ENCODE measurements around the gene PRXL2C.

Gene PRXL2C

GRCh38 chr9:96605328-96605727 lies 49.8 kb downstream of the PRXL2C start:
- Histone ChIP-seq H2BK5ac (ENCODE audit: low read length) (no peak overlapping the region), H4K8ac (ENCODE audit: low read depth, low read length) (no peak overlapping the region), H4K5ac (ENCODE audit: low read length) (no peak overlapping the region), H3K18ac (ENCODE audit: low read length) (no peak overlapping the region), H3K27me3 (ENCODE audit: insufficient read depth, low read length, poor library complexity) (no peaks in the 10 kb centered on the region), H3K79me1 (ENCODE audit: low read length) (peaks cover 13% of the 10 kb centered on the region), H3K4me2 (ENCODE audit: low read length) (no peak overlapping the region), H3K56ac (ENCODE audit: low read length) (no peak overlapping the region), H2BK120ac (ENCODE audit: low read depth, low read length) (no peak overlapping the region), H2BK15ac (replicated peaks; ENCODE audit: low read depth) (no peak overlapping the region), H3K36me3 (ENCODE audit: control insufficient read depth, insufficient read depth, low read length) (no peaks in the 10 kb centered on the region), H3K4me1 (ENCODE audit: control insufficient read depth, low read depth, low read length) (no peaks in the 10 kb centered on the region), H3K79me2 (ENCODE audit: control insufficient read depth, insufficient read depth, low read length) (peaks cover 26% of the 10 kb centered on the region), H3K4me3 (ENCODE audit: low read length) (no peak overlapping the region), H2AK5ac (ENCODE audit: low read length) (no peak overlapping the region), H3K27ac (ENCODE audit: low read depth, low read length) (no peak overlapping the region), H3K23ac (ENCODE audit: low read length) (no peak overlapping the region), H3K4ac (ENCODE audit: low read depth, low read length) (no peak overlapping the region), H3K9ac (ENCODE audit: low read length) (no peak overlapping the region)
- DNase-seq = peak; percentile 54
- no CpG with 5 or more reads among the region's 3 CpGs for WGBS (ENCODE audit: extremely low coverage, insufficient coverage, low lambda C conversion rate)

- Histone ChIP-seq H3K79me1 (ENCODE audit: low read length) (peaks cover 13% of the 10 kb centered on the region), H4K5ac (ENCODE audit: low read length) (no peak overlapping the region), H3K18ac (ENCODE audit: low read length) (no peak overlapping the region), H2AK5ac (ENCODE audit: low read length) (no peak overlapping the region), H2BK5ac (ENCODE audit: low read length) (no peak overlapping the region), H3K27me3 (ENCODE audit: insufficient read depth, low read length, poor library complexity) (no peaks in the 10 kb centered on the region), H2BK15ac (replicated peaks; ENCODE audit: low read depth) (no peak overlapping the region), H3K23ac (ENCODE audit: low read length) (no peak overlapping the region), H2BK120ac (ENCODE audit: low read depth, low read length) (no peak overlapping the region), H3K4me2 (ENCODE audit: low read length) (no peak overlapping the region), H3K27ac (ENCODE audit: low read depth, low read length) (no peak overlapping the region), H3K9ac (ENCODE audit: low read length) (no peak overlapping the region), H3K56ac (ENCODE audit: low read length) (no peak overlapping the region), H3K79me2 (ENCODE audit: control insufficient read depth, insufficient read depth, low read length) (peaks cover 24% of the 10 kb centered on the region), H3K4me1 (ENCODE audit: control insufficient read depth, low read depth, low read length) (no peaks in the 10 kb centered on the region), H3K4me3 (ENCODE audit: low read length) (no peak overlapping the region), H4K8ac (ENCODE audit: low read depth, low read length) (no peak overlapping the region), H3K4ac (ENCODE audit: low read depth, low read length) (no peak overlapping the region), H3K36me3 (ENCODE audit: control insufficient read depth, insufficient read depth, low read length) (no peaks in the 10 kb centered on the region)
- no peak for DNase-seq
- WGBS (ENCODE audit: extremely low coverage, insufficient coverage, low lambda C conversion rate) = no CpG with 5 or more reads among the region's 3 CpGs
Measured at GRCh38 chr9:96604004-96604319, 51.2 kb downstream of the PRXL2C start.

DNA sequence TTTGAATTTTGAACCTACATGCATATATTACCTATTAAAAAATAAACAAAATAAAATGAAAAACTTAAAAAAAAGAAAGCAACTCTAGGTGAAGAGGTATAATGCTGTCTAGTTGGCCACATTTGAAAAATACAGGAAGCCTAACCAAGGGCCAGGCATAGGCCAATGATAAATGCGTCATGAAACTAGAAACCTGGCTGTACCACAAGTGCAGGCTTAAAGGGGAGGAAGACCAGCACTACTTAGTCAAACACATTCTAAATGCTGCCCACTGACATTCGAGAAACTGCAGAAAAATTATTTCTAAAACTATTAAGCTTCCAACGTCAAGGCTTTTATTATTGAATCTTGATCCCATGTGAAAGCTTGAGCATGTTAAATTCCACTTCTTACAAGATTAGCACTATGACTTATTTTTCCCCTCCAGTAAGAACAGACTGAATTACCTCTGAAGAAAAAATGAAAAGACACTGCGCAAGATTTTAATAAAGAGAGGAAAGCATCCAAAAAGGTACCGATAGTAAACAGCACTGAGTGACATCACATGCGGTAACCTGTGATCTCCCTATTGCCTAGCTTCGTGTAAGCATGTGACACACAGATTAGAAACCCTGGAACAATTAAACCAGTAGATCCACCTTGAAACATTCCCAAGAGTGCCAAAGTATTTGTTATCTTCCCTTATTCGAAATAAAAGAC lies 51.7 kb downstream of the PRXL2C start:
- Histone ChIP-seq H3K27me3 (ENCODE audit: insufficient read depth, low read length, poor library complexity) (no peaks in the 10 kb centered on the region), H3K4me1 (ENCODE audit: control insufficient read depth, low read depth, low read length) (no peaks in the 10 kb centered on the region), H3K23ac (ENCODE audit: low read length) (no peak overlapping the region), H3K79me1 (ENCODE audit: low read length) (peaks cover 13% of the 10 kb centered on the region), H2BK5ac (ENCODE audit: low read length) (no peak overlapping the region), H3K4ac (ENCODE audit: low read depth, low read length) (no peak overlapping the region), H2BK120ac (ENCODE audit: low read depth, low read length) (no peak overlapping the region), H3K56ac (ENCODE audit: low read length) (no peak overlapping the region), H3K27ac (ENCODE audit: low read depth, low read length) (no peak overlapping the region), H4K8ac (ENCODE audit: low read depth, low read length) (no peak overlapping the region), H3K18ac (ENCODE audit: low read length) (no peak overlapping the region), H2BK15ac (replicated peaks; ENCODE audit: low read depth) (no peak overlapping the region), H2AK5ac (ENCODE audit: low read length) (no peak overlapping the region), H3K79me2 (ENCODE audit: control insufficient read depth, insufficient read depth, low read length) (peaks cover 23% of the 10 kb centered on the region), H3K36me3 (ENCODE audit: control insufficient read depth, insufficient read depth, low read length) (no peaks in the 10 kb centered on the region), H4K5ac (ENCODE audit: low read length) (no peak overlapping the region), H3K9ac (ENCODE audit: low read length) (no peak overlapping the region), H3K4me3 (ENCODE audit: low read length) (no peak overlapping the region), H3K4me2 (ENCODE audit: low read length) (no peak overlapping the region)
- DNase-seq = no peak
- WGBS (ENCODE audit: extremely low coverage, insufficient coverage, low lambda C conversion rate) = no CpG with 5 or more reads among the region's 8 CpGs

GRCh38 chr9:96599298-96599697 lies 55.8 kb downstream of the PRXL2C start:
- Histone ChIP-seq H2BK15ac (replicated peaks; ENCODE audit: low read depth) (no peak overlapping the region), H3K4ac (ENCODE audit: low read depth, low read length) (no peak overlapping the region), H3K9ac (ENCODE audit: low read length) (no peak overlapping the region), H3K27me3 (ENCODE audit: insufficient read depth, low read length, poor library complexity) (no peaks in the 10 kb centered on the region), H3K23ac (ENCODE audit: low read length) (no peak overlapping the region), H2AK5ac (ENCODE audit: low read length) (no peak overlapping the region), H2BK120ac (ENCODE audit: low read depth, low read length) (no peak overlapping the region), H3K79me1 (ENCODE audit: low read length) (peaks cover 9% of the 10 kb centered on the region), H2BK5ac (ENCODE audit: low read length) (no peak overlapping the region), H3K18ac (ENCODE audit: low read length) (no peak overlapping the region), H3K4me3 (ENCODE audit: low read length) (no peak overlapping the region), H3K79me2 (ENCODE audit: control insufficient read depth, insufficient read depth, low read length) (peaks cover 22% of the 10 kb centered on the region), H3K36me3 (ENCODE audit: control insufficient read depth, insufficient read depth, low read length) (no peaks in the 10 kb centered on the region), H3K4me2 (ENCODE audit: low read length) (no peak overlapping the region), H3K4me1 (ENCODE audit: control insufficient read depth, low read depth, low read length) (no peaks in the 10 kb centered on the region), H4K5ac (ENCODE audit: low read length) (no peak overlapping the region), H3K56ac (ENCODE audit: low read length) (no peak overlapping the region), H4K8ac (ENCODE audit: low read depth, low read length) (no peak overlapping the region), H3K27ac (ENCODE audit: low read depth, low read length) (no peak overlapping the region)
- WGBS (ENCODE audit: extremely low coverage, insufficient coverage, low lambda C conversion rate) = no CpG with 5 or more reads among the region's 5 CpGs
- no peak for DNase-seq

DNA sequence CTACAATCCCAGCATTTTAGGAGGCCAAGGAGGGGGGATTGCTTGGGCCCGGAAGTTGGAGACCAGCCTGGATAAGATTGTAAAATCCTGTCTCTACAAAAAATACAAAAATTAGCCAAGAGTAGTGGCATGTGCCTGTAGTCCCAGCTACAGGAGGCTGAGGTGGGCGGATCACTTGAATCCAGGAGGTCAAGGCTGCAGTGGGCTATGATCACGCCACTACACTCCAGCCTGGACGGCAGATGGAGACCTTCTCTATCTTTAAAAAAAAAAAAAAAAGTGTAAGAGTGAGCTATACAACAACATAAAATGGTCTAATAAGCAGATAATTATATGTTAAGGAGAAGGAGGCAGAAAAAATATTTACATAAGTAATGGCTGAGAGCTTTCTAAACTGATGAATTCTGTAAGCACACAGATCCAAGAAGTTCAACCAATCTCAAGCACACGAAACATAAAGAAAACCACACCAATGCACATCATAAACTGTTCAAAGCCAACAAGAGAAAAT lies 58.5 kb downstream of the PRXL2C start:
- Histone ChIP-seq H3K23ac (ENCODE audit: low read length) (no peak overlapping the region), H3K4me1 (ENCODE audit: control insufficient read depth, low read depth, low read length) (no peaks in the 10 kb centered on the region), H3K9ac (ENCODE audit: low read length) (no peak overlapping the region), H3K4me2 (ENCODE audit: low read length) (no peak overlapping the region), H3K4ac (ENCODE audit: low read depth, low read length) (no peak overlapping the region), H3K79me2 (ENCODE audit: control insufficient read depth, insufficient read depth, low read length) (peaks cover 16% of the 10 kb centered on the region), H2BK5ac (ENCODE audit: low read length) (no peak overlapping the region), H2AK5ac (ENCODE audit: low read length) (no peak overlapping the region), H3K27ac (ENCODE audit: low read depth, low read length) (no peak overlapping the region), H3K56ac (ENCODE audit: low read length) (no peak overlapping the region), H4K5ac (ENCODE audit: low read length) (no peak overlapping the region), H2BK15ac (replicated peaks; ENCODE audit: low read depth) (no peak overlapping the region), H3K4me3 (ENCODE audit: low read length) (no peak overlapping the region), H3K79me1 (ENCODE audit: low read length) (peaks cover 4% of the 10 kb centered on the region), H3K36me3 (ENCODE audit: control insufficient read depth, insufficient read depth, low read length) (no peaks in the 10 kb centered on the region), H3K27me3 (ENCODE audit: insufficient read depth, low read length, poor library complexity) (no peaks in the 10 kb centered on the region), H4K8ac (ENCODE audit: low read depth, low read length) (no peak overlapping the region), H2BK120ac (ENCODE audit: low read depth, low read length) (no peak overlapping the region), H3K18ac (ENCODE audit: low read length) (no peak overlapping the region)
- no CpG with 5 or more reads among the region's 5 CpGs for WGBS (ENCODE audit: extremely low coverage, insufficient coverage, low lambda C conversion rate)
- DNase-seq = no peak
